HepG2 (cell line): ENCODE results near the gene ZFAND3. TPM values are rescaled to one million over a fixed set of nuclear protein-coding genes. Genes with fewer than 3 reads are reported as not detected.

ENCODE experiments used
- ARID3A ChIP-seq: IDR thresholded peaks from 2 replicates; pipeline ENCODE4 v1.6.1; 2012; ENCODE audit warnings: low read depth, low read length, improper control_type of control experiment
- CEBPZ ChIP-seq: IDR thresholded peaks from 2 replicates; pipeline ENCODE4 v1.6.1; 2012; ENCODE audit warnings: low read length, improper control_type of control experiment
- CREB1 ChIP-seq, 2 experiments: fragments of 450-650 bp in 1 of 2; IDR thresholded peaks; 2 replicates each; pipeline ENCODE4 v1.6.1; 2016 to 2017; ENCODE audit warnings: control low read depth in 1 of 2, mild to moderate bottlenecking in 1 of 2, missing compliant biosample characterization in 1 of 2, missing genetic modification characterization in 1 of 2
- EEA1 ChIP-seq: sonication (generic); formaldehyde crosslinking; IDR thresholded peaks from 2 replicates; pipeline ENCODE4 v1.5.1; 2020; ENCODE audit warnings: mild to moderate bottlenecking, missing genetic modification reagents, borderline replicate concordance
- ETS1 ChIP-seq: sonication (generic); formaldehyde crosslinking; IDR thresholded peaks from 2 replicates; pipeline ENCODE4 v1.4.0; 2020; ENCODE audit warnings: missing genetic modification reagents
- HNRNPLL ChIP-seq: fragments of 200-400 bp; formaldehyde crosslinking; IDR thresholded peaks from 2 replicates; pipeline ENCODE4 v1.6.1; 2017; ENCODE audit warnings: mild to moderate bottlenecking, low read depth, low read length; ENCODE audit not compliant: poor library complexity, severe bottlenecking
- KDM2A ChIP-seq: sonication (generic); formaldehyde crosslinking; IDR thresholded peaks from 2 replicates; pipeline ENCODE4 v1.4.0; 2020; ENCODE audit warnings: low read depth, missing genetic modification reagents, borderline replicate concordance
- MLXIP ChIP-seq: sonication (generic); formaldehyde crosslinking; IDR thresholded peaks from 2 replicates; pipeline ENCODE4 v1.9.0; 2021; ENCODE audit warnings: missing genetic modification reagents, borderline replicate concordance
- SKIL ChIP-seq: sonication (generic); formaldehyde crosslinking; IDR thresholded peaks from 2 replicates; pipeline ENCODE4 v1.8.0; 2022; ENCODE audit warnings: missing genetic modification reagents, mild to moderate bottlenecking, moderate library complexity, borderline replicate concordance
- SRSF4 ChIP-seq: fragments of 200-400 bp; formaldehyde crosslinking; IDR thresholded peaks from one replicate; pipeline ENCODE4 v1.6.1; 2018; ENCODE audit warnings: mild to moderate bottlenecking, low read depth, low read length, moderate library complexity; ENCODE audit not compliant: poor library complexity, severe bottlenecking
- TAF15 ChIP-seq: fragments of 200-400 bp; formaldehyde crosslinking; IDR thresholded peaks from one replicate; pipeline ENCODE4 v1.6.1; 2018; ENCODE audit warnings: mild to moderate bottlenecking, low read depth, low read length; ENCODE audit not compliant: poor library complexity, severe bottlenecking
- ZMAT3 ChIP-seq: sonication (generic); formaldehyde crosslinking; conservative IDR thresholded peaks from 2 replicates; pipeline ENCODE4 v1.7.0; 2021; ENCODE audit warnings: missing genetic modification reagents
- ZNF280D ChIP-seq: sonication (generic); formaldehyde crosslinking; IDR thresholded peaks from 2 replicates; pipeline ENCODE4 v1.5.1; 2020; ENCODE audit warnings: mild to moderate bottlenecking, missing genetic modification reagents
- polyA plus RNA-seq, 8 experiments: library from polyadenylated mRNA; depleted of rRNA in 3 of 8; stranded (reverse) in 7 of 8; unstranded in 1 of 8; fragments of >200 nt; fragmentation: Illumina TruSeq in 4 of 8; extraction: Trizol in 4 of 8; gene quantifications; 2 replicates each; pipeline versions ENCODE4 v1.2.1 to v1.2.3, GENCODE V29; 2011 to 2016; ENCODE audit warnings: low read depth in 4 of 8, missing spikeins in 1 of 8, mixed read lengths in 1 of 8; ENCODE audit not compliant: insufficient read depth in 1 of 8
- total RNA-seq, 5 experiments: library from RNA; depleted of rRNA; stranded (reverse); fragments of >200 nt; fragmentation: Illumina TruSeq; extraction: Trizol; gene quantifications; 2 replicates each; pipeline ENCODE4 v1.2.3, GENCODE V29; 2016; ENCODE audit warnings: low read depth in 1 of 5

ZFAND3 gene
- total and polyA plus RNA-seq, 2 of the 13 experiments (the other 11 are each of a cell fraction or from before 2014, with no cell fraction given), result 16.4 to 17.1 TPM

GRCh38 chr6:37799263-37799644 lies 20.3 kb upstream of the ZFAND3 start (continued):
- no peak for TF ChIP-seq MLXIP (CRISPR knock-in tag)
- no peak for TF ChIP-seq EEA1 (CRISPR knock-in tag)
- TF ChIP-seq HNRNPLL, result no peak
- 0 out of 2 replicates have a peak, but pooled peaks have one; percentile 36 for TF ChIP-seq ARID3A
- no peak for TF ChIP-seq ZMAT3 (CRISPR knock-in tag)
- TF ChIP-seq SRSF4, result no peak
- TF ChIP-seq KDM2A, result peak; percentile 53
- no peak for TF ChIP-seq ZNF280D
- TF ChIP-seq SKIL (CRISPR knock-in tag), result peak; percentile 82
- no peak for TF ChIP-seq ETS1 (CRISPR knock-in tag)
- TF ChIP-seq TAF15, result no peak
- TF ChIP-seq CEBPZ, result no peak
- TF ChIP-seq CREB1 (IDR thresholded peaks at IDR 0.05), result no peak
- TF ChIP-seq CREB1 (CRISPR knock-in tag; IDR thresholded peaks at IDR 0.05), result peak; percentile 66
